ENCODE results near the gene SPRY4. TPM values are rescaled to one million over a fixed set of nuclear protein-coding genes. Genes with fewer than 3 reads are reported as not detected.

The SPRY4 gene
- total and polyA plus RNA-seq, 10 donors = 0.76 to 33.5 (median 15.8) TPM

GRCh38 chr5:142316681-142317080, 8.1 kb downstream of the SPRY4 start:
- no peak for DNase-seq

GRCh38 chr5:142316051-142316450, 8.8 kb downstream of the SPRY4 start:
- H3K27ac ChIP-seq = peak overlapping the region in 4 of 8 donors; percentile 18 to 86 (median 28)

More at GRCh38 chr5:142316681-142317080, 8.1 kb downstream of the SPRY4 start:
- H3K36me3 ChIP-seq = peaks cover 0 to 10% (median 0%) of the 10 kb centered on the region in 6 donors
- no peaks in the 10 kb centered on the region for H3K9me3 ChIP-seq
- TF ChIP-seq CTCF (IDR thresholded peaks at IDR 0.05 in 8 of 11, conservative IDR thresholded peaks at IDR 0.05 in 3 of 11) = no peak
- TF ChIP-seq POLR2AphosphoS5 (IDR thresholded peaks at IDR 0.05) = no peak
- TF ChIP-seq POLR2A (IDR thresholded peaks at IDR 0.05) = no peak
- intact Hi-C loops (cut with DNase I; ENCODE audit: low total_unique reads) = no loop called here
- H3K4me3 ChIP-seq = no peak overlapping the region
- H3K27me3 ChIP-seq (replicated peaks in 1 of 7) = peaks cover 0 to 46% (median 0%) of the 10 kb centered on the region in 7 donors
- H3K27ac ChIP-seq = peak overlapping the region in 6 of 8 donors; percentile 8 to 86 (median 26)
- peaks cover 31 to 95% (median 59%) of the 10 kb centered on the region in 6 donors for H3K4me1 ChIP-seq
- 59 to 62% (median 60%) methylated on average over 6 of the region's 6 CpGs for WGBS, 5 donors

GRCh38 chr5:142315096-142315900, 9.5 kb downstream of the SPRY4 start:
- Histone ChIP-seq H3K27me3 (replicated peaks in 1 of 7) (peaks cover 0 to 42% (median 0%) of the 10 kb centered on the region in 7 donors), H3K4me1 (peaks cover 24 to 81% (median 47%) of the 10 kb centered on the region in 6 donors), H3K27ac (peak overlapping the region in 4 of 8 donors; percentile 15 to 86 (median 28)), H3K9me3 (no peaks in the 10 kb centered on the region), H3K4me3 (no peak overlapping the region), H3K36me3 (peaks cover 0 to 10% (median 0%) of the 10 kb centered on the region in 6 donors)
- DNase-seq = no peak
- TF ChIP-seq POLR2A (IDR thresholded peaks at IDR 0.05) (no peak), CTCF (IDR thresholded peaks at IDR 0.05 in 8 of 11, conservative IDR thresholded peaks at IDR 0.05 in 3 of 11) (no peak), POLR2AphosphoS5 (IDR thresholded peaks at IDR 0.05) (no peak)
- intact Hi-C loops (cut with DNase I; ENCODE audit: low total_unique reads) = no loop called here
- WGBS, 5 donors = 86 to 95% (median 92%) methylated on average over 6 of the region's 6 CpGs

More at GRCh38 chr5:142316051-142316450, 8.8 kb downstream of the SPRY4 start:
- peaks cover 0 to 10% (median 0%) of the 10 kb centered on the region in 6 donors for H3K36me3 ChIP-seq
- intact Hi-C loops (cut with DNase I; ENCODE audit: low total_unique reads) = no loop called here
- no peak overlapping the region for H3K4me3 ChIP-seq
- H3K27me3 ChIP-seq (replicated peaks in 1 of 7) = peaks cover 0 to 44% (median 0%) of the 10 kb centered on the region in 7 donors
- DNase-seq = no peak
- H3K9me3 ChIP-seq = no peaks in the 10 kb centered on the region
- peaks cover 29 to 89% (median 55%) of the 10 kb centered on the region in 6 donors for H3K4me1 ChIP-seq
- peak in 1 of 3 donors; percentile 38 for TF ChIP-seq POLR2AphosphoS5 (IDR thresholded peaks at IDR 0.05)
- no peak for TF ChIP-seq POLR2A (IDR thresholded peaks at IDR 0.05)
- TF ChIP-seq CTCF (IDR thresholded peaks at IDR 0.05 in 8 of 11, conservative IDR thresholded peaks at IDR 0.05 in 3 of 11) = no peak
- 2 to 8% (median 4%) methylated on average over 4 of the region's 4 CpGs for WGBS, 5 donors

GRCh38 chr5:142314606-142315005, 10.2 kb downstream of the SPRY4 start:
- Histone ChIP-seq H3K36me3 (peaks cover 0 to 10% (median 0%) of the 10 kb centered on the region in 6 donors), H3K9me3 (no peaks in the 10 kb centered on the region), H3K4me3 (no peak overlapping the region), H3K27ac (peak overlapping the region in 1 of 8 donors; percentile 31), H3K27me3 (replicated peaks in 1 of 7) (peaks cover 0 to 35% (median 0%) of the 10 kb centered on the region in 7 donors), H3K4me1 (peaks cover 24 to 74% (median 43%) of the 10 kb centered on the region in 6 donors)
- TF ChIP-seq POLR2AphosphoS5 (IDR thresholded peaks at IDR 0.05) (peak in 1 of 3 donors; percentile 49), CTCF (IDR thresholded peaks at IDR 0.05 in 8 of 11, conservative IDR thresholded peaks at IDR 0.05 in 3 of 11) (no peak), POLR2A (IDR thresholded peaks at IDR 0.05) (no peak)
- WGBS, 5 donors = 90 to 95% (median 90%) methylated on average over 4 to 18 of the region's 18 CpGs
- no peak for DNase-seq
- intact Hi-C loops (cut with DNase I; ENCODE audit: low total_unique reads) = no loop called here
